AG04450 (cell line): ENCODE results near the gene SYCP2L. TPM values are rescaled to one million over a fixed set of nuclear protein-coding genes. Genes with fewer than 3 reads are reported as not detected.

Experiments
- CTCF ChIA-PET: fragments of 300-600, 350-600 bp; formaldehyde crosslinking; extraction: SDS; loops from one replicate; lab custom pipeline; 2022; ENCODE audit warnings: antibody characterized with exemption, inconsistent platforms; lab: Charles Lee
- POLR2A ChIA-PET: fragments of 350-600 bp; formaldehyde crosslinking; extraction: SDS; loops from one replicate; lab custom pipeline; 2021; ENCODE audit warnings: antibody characterized with exemption, inconsistent platforms; lab: Yijun Ruan, JAX
- DNase-seq: peaks from one replicate; pipeline ENCODE4 v3.0.0-alpha.2; 2011; ENCODE audit warnings: low read depth, low spot score
- H3K27ac ChIP-seq: one replicate; pipeline ENCODE4 v1.5.1; 2012; ENCODE audit warnings: low read depth, low read length, control low read depth
- H3K27me3 ChIP-seq: one replicate; pipeline ENCODE4 v1.6.0; 2012; ENCODE audit warnings: low read length; ENCODE audit not compliant: control insufficient read depth, insufficient read depth
- H3K4me3 ChIP-seq: 2 replicates; pipeline ENCODE4 v1.5.1; 2011; ENCODE audit warnings: mild to moderate bottlenecking, low read depth, low read length, control low read depth
- H3K9me3 ChIP-seq: 2 replicates; pipeline ENCODE4 v1.5.1; 2012; ENCODE audit warnings: low read length; ENCODE audit not compliant: control insufficient read depth, insufficient read depth
- polyA plus RNA-seq: library from polyadenylated mRNA; depleted of rRNA; stranded (reverse); fragments of >200 nt; gene quantifications from 2 replicates; pipeline ENCODE4 v1.2.3, GENCODE V29; 2011
- TF ChIP-seq, protein P1 (sequence below): IDR thresholded peaks from 2 replicates; pipeline ENCODE4 v1.5.1; 2011; ENCODE audit warnings: low read depth, low read length, control low read depth, inconsistent platforms

Gene SYCP2L
- polyA plus RNA-seq, 1 experiment: 0.22 TPM

DNA sequence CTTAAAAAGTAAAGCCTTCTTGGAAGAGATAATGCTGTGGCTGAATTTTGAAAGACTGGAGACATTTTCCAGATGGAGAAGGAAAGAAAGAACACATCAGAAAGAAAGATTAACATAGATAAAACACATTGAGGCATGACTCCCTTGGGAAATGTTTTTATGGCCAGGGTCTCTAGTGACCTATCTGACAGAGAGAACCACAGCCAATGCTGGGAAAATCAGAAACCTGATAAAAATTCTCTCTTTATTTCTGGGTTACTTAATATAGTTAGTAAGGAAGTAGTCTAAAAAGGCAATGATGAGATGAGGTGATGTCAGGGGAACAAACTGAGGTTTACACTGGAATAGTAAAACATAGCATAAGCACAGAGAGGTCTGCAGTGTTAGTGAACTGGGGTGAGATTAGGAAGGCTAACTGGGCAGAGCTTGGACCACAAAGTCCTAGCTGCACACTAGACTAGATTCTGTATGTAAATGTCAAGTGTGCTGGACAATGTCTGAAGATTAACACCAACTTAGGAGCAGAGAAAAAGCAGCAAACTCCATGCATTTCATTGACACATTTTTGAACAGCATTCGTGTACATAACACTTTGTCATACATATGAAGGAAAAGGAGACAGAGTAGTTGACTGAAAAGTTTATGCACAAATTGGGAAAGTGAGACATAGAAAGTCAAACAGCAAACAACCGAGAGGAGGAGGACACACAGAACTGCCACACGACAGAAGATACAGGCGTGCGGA lies 126.3 kb downstream of the SYCP2L start:
- H3K4me3 ChIP-seq: no peak overlapping the region
- no peaks in the 10 kb centered on the region for H3K27me3 ChIP-seq
- no peak for DNase-seq
- ChIA-PET POLR2A (no interaction called here), CTCF (no interaction called here)
- H3K27ac ChIP-seq: no peak overlapping the region
- no peaks in the 10 kb centered on the region for H3K9me3 ChIP-seq
- TF ChIP-seq, protein P1, sequence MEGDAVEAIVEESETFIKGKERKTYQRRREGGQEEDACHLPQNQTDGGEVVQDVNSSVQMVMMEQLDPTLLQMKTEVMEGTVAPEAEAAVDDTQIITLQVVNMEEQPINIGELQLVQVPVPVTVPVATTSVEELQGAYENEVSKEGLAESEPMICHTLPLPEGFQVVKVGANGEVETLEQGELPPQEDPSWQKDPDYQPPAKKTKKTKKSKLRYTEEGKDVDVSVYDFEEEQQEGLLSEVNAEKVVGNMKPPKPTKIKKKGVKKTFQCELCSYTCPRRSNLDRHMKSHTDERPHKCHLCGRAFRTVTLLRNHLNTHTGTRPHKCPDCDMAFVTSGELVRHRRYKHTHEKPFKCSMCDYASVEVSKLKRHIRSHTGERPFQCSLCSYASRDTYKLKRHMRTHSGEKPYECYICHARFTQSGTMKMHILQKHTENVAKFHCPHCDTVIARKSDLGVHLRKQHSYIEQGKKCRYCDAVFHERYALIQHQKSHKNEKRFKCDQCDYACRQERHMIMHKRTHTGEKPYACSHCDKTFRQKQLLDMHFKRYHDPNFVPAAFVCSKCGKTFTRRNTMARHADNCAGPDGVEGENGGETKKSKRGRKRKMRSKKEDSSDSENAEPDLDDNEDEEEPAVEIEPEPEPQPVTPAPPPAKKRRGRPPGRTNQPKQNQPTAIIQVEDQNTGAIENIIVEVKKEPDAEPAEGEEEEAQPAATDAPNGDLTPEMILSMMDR: no peak

DNA sequence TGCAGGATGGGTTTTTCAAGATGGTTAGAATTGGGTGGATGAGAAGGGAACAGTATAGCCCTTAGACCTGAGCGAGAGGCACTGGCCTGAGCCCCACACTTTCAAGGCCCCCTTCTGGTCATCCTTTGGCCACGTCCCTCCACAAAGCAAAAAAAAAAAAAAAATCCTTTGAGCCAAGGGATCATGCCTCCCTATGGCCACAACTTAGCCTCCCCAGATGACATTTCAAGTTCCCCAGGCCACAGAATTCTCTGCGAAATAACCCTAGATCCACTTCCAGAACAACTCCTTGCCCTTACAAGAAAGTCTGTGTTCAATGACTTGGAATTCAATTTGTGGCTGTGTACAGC lies 126.8 kb downstream of the SYCP2L start:
- ChIA-PET CTCF (no interaction called here), POLR2A (no interaction called here)
- Histone ChIP-seq H3K4me3 (no peak overlapping the region), H3K27me3 (no peaks in the 10 kb centered on the region), H3K9me3 (no peaks in the 10 kb centered on the region), H3K27ac (no peak overlapping the region)
- no peak for DNase-seq
- TF ChIP-seq, protein P1: no peak

DNA sequence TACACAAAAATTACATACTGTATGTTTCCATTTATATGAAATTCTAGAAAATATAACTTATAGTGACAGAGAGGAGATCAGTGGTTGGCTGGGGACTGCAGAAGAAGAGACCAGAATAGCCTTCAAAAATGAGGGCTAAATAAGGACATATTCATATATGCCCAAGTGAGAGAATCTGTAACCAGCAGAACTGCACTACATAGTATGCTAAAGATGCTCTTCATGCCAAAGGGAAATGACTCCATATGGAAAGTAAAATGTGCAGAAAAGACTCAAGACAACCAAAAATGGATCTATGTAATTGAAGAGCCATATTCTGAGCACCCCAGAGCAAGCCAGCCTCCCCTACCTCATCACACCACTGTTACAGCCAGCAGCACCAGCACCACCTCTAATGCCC lies 128.2 kb downstream of the SYCP2L start:
- no peak overlapping the region for H3K4me3 ChIP-seq
- TF ChIP-seq, protein P1: no peak
- H3K27me3 ChIP-seq: no peaks in the 10 kb centered on the region
- CTCF ChIA-PET: no interaction called here
- H3K9me3 ChIP-seq: no peaks in the 10 kb centered on the region
- POLR2A ChIA-PET: no interaction called here
- H3K27ac ChIP-seq: no peak overlapping the region
- no peak for DNase-seq

DNA sequence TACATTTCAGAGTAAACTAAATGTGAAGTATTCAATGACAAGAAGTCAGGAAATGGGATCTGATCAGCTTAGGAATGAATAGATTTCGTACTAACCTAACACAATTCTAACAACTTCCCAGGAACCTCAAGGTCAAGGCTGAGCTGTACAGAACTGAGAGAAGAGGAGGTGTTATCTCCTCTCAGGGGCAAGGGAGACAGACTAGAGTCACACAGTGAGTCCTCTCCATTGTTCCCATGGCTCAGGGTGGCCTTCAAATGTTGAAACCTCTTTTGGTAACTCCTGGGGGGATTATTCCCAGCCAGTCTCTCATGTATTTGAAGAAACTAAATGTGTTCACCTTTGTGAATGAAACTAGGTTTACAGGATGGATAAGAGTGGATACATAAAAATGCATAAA lies 129.6 kb downstream of the SYCP2L start:
- Histone ChIP-seq H3K4me3 (no peak overlapping the region), H3K27ac (no peak overlapping the region), H3K9me3 (no peaks in the 10 kb centered on the region), H3K27me3 (no peaks in the 10 kb centered on the region)
- ChIA-PET CTCF (no interaction called here), POLR2A (no interaction called here)
- TF ChIP-seq, protein P1: no peak
- DNase-seq: no peak

DNA sequence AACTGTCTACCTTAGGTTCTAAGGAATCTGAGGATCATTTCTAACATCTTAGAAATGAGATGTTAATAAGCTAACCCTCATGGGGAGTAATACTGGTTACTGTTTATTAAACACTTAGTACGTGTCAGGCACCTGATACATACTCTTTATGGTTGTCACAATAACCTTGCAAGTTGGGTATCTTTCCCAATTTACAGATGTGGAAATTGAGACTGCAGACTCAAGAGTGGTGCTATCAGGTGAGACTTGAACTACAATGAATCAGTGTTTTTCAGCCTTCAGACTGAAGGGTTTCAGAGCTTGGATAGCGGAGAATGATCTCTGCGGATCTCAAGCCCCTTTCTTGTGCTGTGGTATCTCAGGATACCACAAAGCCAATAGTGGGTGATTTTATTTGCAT lies 130.2 kb downstream of the SYCP2L start:
- DNase-seq: no peak
- Histone ChIP-seq H3K4me3 (no peak overlapping the region), H3K27me3 (no peaks in the 10 kb centered on the region), H3K27ac (no peak overlapping the region), H3K9me3 (no peaks in the 10 kb centered on the region)
- ChIA-PET POLR2A (no interaction called here), CTCF (no interaction called here)
- TF ChIP-seq, protein P1: no peak
